Measurements from ENCODE around the gene PTPRN2. TPM values are rescaled to one million over a fixed set of nuclear protein-coding genes. Genes with fewer than 3 reads are reported as not detected.

The PTPRN2 gene
- total and polyA plus RNA-seq, 2 of the 8 experiments (the other 6 are each of a cell fraction or from before 2014, with no cell fraction given) = 2.6 to 4.5 TPM

- Histone ChIP-seq H2BK12ac (ENCODE audit: low read depth, low read length) (no peak overlapping the region), H3K9me3 (ENCODE audit: insufficient read depth in 2 of 2, low read depth in 1 of 2, low read length in 1 of 2) (no peaks in the 10 kb centered on the region; a peak in 1 of 4 replicates), H3K23me2 (ENCODE audit: low read depth, low read length) (peaks cover 5% of the 10 kb centered on the region; the same call in 1 of the 2 replicates), H2BK120ac (replicated peaks; ENCODE audit: low read depth, low read length) (peak overlapping the region; percentile 67), H2AFZ (ENCODE audit: low read length) (no peak overlapping the region), H3K4me1 (replicated peaks in 1 of 4; ENCODE audit: control insufficient read depth in 3 of 4, insufficient read depth in 4 of 4, low read length in 3 of 4) (peaks cover 9 to 39% (median 21%) of the 10 kb centered on the region in 4 experiments), H2AK5ac (ENCODE audit: low read depth, low read length) (no peak overlapping the region), H3K23ac (ENCODE audit: insufficient read length) (no peak overlapping the region), H4K8ac (ENCODE audit: extremely low read depth, insufficient read depth, low read length) (no peak overlapping the region), H3K4me3 (ENCODE audit: extremely low read depth in 1 of 4, insufficient read depth in 2 of 4, low read depth in 3 of 4, low read length in 4 of 4) (peak overlapping the region in 1 of 4 experiments; percentile 35; a peak in 1 of 8 replicates), H3K9ac (replicated peaks in 1 of 4; ENCODE audit: extremely low read depth in 1 of 4, low read depth in 3 of 4, low read length in 3 of 4) (no peak overlapping the region), H3K18ac (ENCODE audit: extremely low read depth, low read length) (peak overlapping the region; percentile 87; the same call in 1 of the 2 replicates), H3K79me2 (ENCODE audit: control insufficient read depth in 1 of 2, insufficient read depth in 2 of 2, low read length in 2 of 2) (no peaks in the 10 kb centered on the region), H3K36me3 (ENCODE audit: control insufficient read depth in 2 of 4, insufficient read depth in 4 of 4, low read length in 3 of 4) (no peaks in the 10 kb centered on the region), H3K4ac (replicated peaks; ENCODE audit: insufficient read length, low read depth, low read length) (no peak overlapping the region), H3K14ac (ENCODE audit: insufficient read length) (no peak overlapping the region), H3K27ac (ENCODE audit: low read depth, low read length) (no peak overlapping the region), H4K91ac (replicated peaks; ENCODE audit: insufficient read length, low read length) (no peak overlapping the region), H3K4me2 (ENCODE audit: insufficient read depth in 1 of 2, low read depth in 2 of 2, low read length in 2 of 2) (peak overlapping the region; percentile 45 to 61), H4K20me1 (replicated peaks in 1 of 2; ENCODE audit: control insufficient read depth in 1 of 2, insufficient read depth in 2 of 2, low read length in 2 of 2) (peaks cover 0 to 5% of the 10 kb centered on the region in 2 experiments), H3K27me3 (replicated peaks in 1 of 4; ENCODE audit: control insufficient read depth in 3 of 4, extremely low read depth in 1 of 4, insufficient read depth in 3 of 4, low read length in 3 of 4) (no peaks in the 10 kb centered on the region; a peak in 1 of 7 replicates), H4K5ac (ENCODE audit: insufficient read length, low read depth, low read length) (no peak overlapping the region), H2BK5ac (ENCODE audit: low read depth, low read length) (peak overlapping the region; percentile 97; the same call in 1 of the 2 replicates), H3K79me1 (ENCODE audit: low read depth, low read length) (no peaks in the 10 kb centered on the region), H2BK15ac (ENCODE audit: low read length) (no peak overlapping the region), H2BK20ac (ENCODE audit: low read length) (no peak overlapping the region), H3K56ac (replicated peaks; ENCODE audit: insufficient read length, low read depth, low read length) (no peak overlapping the region)
- ChIA-PET CTCF (ENCODE audit: partially characterized antibody) (no interaction called here), POLR2A (ENCODE audit: partially characterized antibody) (interaction anchor here (1.4 kb wide), 1 partner anchor 9 kb away, joined by 4 read pairs; no protein-coding TSS in a partner anchor)
- FAIRE-seq (no peak), DNase-seq (ENCODE audit: low read depth in 1 of 2, low spot score in 2 of 2) (no peak)
- TF ChIP-seq SP1 (IDR thresholded peaks at IDR 0.05; ENCODE audit: low read depth, low read length) (no peak), ZNF274 (IDR thresholded peaks at IDR 0.05; ENCODE audit: borderline replicate concordance, extremely low read depth, low read length) (no peak), TCF12 (IDR thresholded peaks at IDR 0.05; ENCODE audit: low read depth, low read length) (no peak), JUND (IDR thresholded peaks at IDR 0.05; ENCODE audit: low read length) (no peak), POU5F1 (IDR thresholded peaks at IDR 0.05; ENCODE audit: low read depth, low read length) (peak; percentile 60), NANOG (IDR thresholded peaks at IDR 0.05; ENCODE audit: insufficient read depth, low read depth, low read length, poor library complexity, severe bottlenecking) (no peak), CTCF (IDR thresholded peaks at IDR 0.05; ENCODE audit: control extremely low read depth in 1 of 3, insufficient read depth in 1 of 3, low read depth in 1 of 3, low read length in 3 of 3) (no peak)
- 17% methylated on average over 4 of the region's 4 CpGs; no CpG with 5 or more reads in 1 of the 2 experiments for WGBS, 2 experiments (ENCODE audit: extremely low coverage in 1 of 2, insufficient coverage in 1 of 2, insufficient read length in 1 of 2, insufficient replicate concordance in 2 of 2, low coverage in 1 of 2, low lambda C conversion rate in 2 of 2, missing lambda C conversion rate in 1 of 2)
Measured at GRCh38 chr7:157794746-157795065, 792.9 kb downstream of the PTPRN2 start.

Data from H1 (cell line).